ENCODE results near the gene FAM222A.
A peak's percentile ranks its signal among the peaks of the same experiment; 100 is the strongest.

The FAM222A gene

DNA sequence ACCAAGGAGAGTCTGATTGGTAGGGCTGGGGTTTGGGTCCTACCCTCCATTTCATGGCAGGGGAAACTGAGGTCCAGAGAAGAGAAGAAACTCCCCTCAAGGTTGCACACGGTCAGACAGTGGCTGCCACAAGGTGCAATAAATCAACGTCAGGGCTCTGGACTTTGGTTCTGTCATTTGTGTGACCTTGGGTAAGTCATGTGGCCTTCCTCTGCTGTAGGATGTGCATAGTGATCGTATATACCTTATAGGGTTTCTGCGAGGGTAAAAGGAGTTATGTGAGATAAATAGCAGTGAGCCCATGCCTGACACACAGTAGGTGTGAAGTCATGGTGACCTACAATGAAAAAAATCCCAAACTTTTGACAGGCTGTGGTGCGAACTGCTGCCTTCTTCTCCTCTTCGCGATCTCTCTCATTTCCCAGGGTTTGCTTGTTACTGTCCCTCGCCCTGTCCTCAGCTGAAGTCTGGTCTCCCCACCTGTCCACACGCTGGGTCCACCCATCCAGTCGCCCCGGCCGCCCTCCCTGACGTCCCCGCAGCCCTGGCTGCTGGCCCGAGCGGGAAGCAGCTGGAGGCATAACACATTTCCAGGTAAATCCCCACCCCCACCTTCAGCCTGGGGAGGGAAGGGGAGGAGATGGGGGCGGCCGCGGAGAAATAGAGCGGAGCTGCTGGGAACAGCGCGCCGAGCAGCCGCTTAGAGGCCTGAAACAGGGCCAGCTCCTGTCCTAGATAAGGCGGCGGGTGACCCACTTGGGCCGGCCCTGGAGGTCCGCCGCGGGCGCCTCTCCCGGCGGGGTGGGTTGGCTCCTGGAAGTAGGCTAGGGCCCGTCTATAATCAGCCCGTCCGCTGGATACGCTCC, 1.8 kb upstream of the FAM222A start:
- no peak for DNase-seq

DNA sequence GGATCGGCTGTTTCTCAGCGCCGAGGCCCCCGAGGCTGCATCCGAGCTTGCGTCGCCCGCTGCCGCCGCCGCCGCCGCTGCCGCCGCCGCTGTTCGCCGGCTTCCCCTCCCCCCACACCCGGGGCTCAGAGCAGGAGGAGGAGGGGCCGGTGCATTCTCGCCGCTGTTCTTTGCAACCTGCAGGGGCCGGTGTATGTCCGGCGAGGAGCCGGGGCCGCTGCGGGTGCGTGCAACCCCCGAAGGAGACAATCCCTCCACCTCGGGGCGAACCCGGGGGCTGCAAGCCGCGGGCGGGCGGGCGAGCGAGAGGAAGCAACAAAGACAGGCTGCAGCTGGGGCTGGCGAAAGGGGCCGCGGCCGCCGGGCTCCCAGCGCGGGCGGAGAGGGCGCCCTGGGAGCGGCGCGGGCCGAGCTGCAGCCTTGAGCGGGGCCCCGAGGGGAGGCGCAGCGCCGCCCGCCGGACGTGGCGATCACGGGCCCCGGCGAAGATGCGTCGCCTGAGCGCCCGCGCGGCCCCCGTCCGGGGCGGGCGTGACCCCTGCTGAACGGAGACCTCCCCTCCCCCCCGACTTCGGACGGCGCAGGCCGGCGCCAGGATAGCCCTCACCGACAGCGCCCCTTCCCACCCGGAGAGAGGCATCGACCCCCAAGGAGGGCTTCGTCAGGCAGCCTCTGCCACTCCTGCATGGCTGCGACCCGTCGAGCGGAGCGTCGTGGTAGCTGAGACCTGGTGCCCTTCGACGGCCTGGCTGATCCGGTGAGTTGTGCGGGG, 702 bp downstream of the FAM222A start:
- DNase-seq: peak; percentile 62 to 87 (median 82)

DNA sequence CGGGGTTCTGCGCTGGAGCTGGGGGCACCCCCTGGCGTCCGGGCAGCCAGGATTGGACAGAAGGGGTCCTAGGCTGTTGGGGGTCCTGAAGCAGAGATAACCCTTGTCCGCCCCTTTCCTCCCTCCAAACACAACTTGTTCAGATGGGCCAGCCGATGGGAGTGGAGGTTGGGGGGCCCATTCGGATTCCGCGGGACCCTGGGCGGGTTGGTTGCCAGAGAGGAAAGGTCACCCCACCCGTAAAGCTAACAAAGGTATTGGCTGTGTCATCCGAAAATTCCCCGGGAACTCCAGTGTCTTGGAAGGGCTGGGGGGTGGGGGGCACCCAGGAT, 1.3 kb downstream of the FAM222A start:
- DNase-seq: no peak

GRCh38 chr12:109715310-109716091, 1.9 kb downstream of the FAM222A start:
- peak; percentile 26 to 82 (median 73) for DNase-seq

DNA sequence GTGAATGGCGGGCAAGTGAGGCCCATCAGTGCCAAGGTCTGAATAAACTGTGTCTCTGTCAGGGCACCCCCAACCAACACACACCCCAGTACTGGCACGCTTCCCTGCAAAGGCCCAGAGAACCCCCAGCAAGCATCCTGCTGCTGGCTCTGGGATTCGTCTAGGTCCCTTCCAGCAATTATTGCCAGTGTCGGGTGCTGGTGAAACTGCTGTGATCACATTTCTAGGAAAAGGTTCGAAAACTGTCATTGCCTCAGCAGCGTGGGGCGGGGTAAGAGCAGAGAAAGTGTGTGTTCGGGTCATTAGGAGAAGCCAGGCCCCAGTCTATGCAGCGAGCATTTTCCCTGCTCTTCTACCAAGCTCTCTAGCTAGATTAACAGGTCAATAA, 2.5 kb downstream of the FAM222A start:
- DNase-seq: peak in 1 of 3 experiments; percentile 55

GRCh38 chr12:109716512-109717389, 3.1 kb downstream of the FAM222A start:
- peak in 1 of 3 experiments; percentile 55 for DNase-seq

- peak in 1 of 3 experiments; percentile 47 for DNase-seq
Measured at GRCh38 chr12:109717390-109718357, 4.0 kb downstream of the FAM222A start.

DNA sequence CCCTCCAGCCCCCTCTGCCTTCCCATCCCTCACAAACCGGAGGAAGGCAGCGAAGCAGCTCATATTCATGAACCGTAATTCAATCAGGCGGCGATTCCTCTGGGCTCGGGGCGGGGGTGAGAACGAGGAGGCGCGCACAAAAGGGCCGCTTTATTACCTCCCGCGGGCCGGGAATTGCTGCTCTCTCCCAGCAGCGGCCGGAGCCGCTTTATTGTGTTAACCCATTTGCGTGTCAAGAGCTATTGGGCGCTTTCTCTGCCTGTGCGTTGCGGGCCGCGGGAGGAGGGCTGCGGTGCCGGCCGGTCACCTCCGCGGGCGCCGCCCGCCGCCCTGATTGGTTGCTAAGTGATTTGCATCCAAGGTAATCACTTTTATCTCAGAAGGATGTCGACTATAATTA, 4.8 kb downstream of the FAM222A start:
- DNase-seq: peak in 2 of 3 experiments; percentile 94 to 97

DNA sequence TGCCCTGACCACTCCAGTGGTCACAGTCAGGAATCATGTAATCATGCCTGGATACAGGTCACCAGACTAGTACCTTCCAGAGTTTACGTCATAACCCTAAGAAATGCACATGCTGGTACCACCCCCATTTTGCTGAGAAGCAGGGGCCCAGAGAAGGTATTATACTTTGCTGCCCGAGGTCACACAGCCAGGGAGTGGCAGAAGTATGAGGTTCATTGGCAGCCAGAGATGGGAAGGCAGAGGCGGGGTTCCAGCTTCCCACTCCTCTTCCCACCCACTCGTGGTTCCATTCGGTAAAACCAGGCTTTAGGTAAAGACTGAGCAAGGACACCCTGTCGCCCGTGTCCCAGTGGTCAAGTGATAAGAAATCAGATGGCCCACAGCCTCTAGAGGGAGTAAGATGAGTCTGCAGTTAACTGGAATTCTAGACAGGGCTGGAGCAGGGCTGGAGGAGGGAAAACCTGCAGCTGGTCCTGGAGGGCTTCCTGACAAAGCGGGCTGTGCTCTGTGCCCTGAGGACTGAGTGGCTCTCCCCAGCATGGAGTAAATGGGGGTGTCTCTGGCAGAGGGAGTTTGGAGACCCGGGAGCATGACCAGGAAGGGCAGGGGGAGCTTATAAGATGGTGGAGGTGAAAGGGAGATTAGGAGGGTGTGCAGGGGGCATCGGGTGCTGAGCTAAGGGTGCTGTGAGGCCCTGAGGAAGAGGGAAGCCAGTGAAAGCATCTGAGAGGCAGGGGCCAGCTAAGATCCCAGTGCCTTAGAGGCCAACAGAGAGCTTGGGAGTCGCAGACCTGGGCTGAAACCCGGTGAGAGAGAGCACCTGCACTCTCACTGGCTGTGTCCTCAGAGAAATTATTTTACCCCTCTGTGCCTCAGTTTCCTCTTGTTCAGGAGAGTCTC, 5.7 kb downstream of the FAM222A start:
- DNase-seq: peak in 2 of 3 experiments; percentile 53 to 62

- DNase-seq: peak in 2 of 3 experiments; percentile 70 to 84
Measured at GRCh38 chr12:109720152-109720856, 6.7 kb downstream of the FAM222A start.

DNA sequence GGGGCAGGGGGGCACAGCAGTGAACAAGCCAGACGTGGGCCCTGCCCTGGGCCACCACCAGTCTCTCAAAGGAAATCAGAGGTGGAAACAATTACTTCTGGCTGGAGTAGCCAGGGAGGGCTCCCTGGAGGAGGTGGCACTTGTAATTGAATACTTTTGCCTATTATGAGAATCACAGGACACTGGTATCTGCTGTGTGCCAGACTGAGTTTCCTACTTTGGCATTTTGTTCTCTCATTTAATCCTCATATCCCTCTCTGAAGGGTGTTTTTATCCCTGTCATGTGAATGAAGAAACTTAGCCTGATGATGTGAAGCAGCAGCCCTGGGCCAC, 7.2 kb downstream of the FAM222A start:
- no peak for DNase-seq

- no peak for DNase-seq
Measured at GRCh38 chr12:109721276-109721675, 7.7 kb downstream of the FAM222A start.

GRCh38 chr12:109722022-109722720, 8.5 kb downstream of the FAM222A start:
- no peak for DNase-seq

- peak in 1 of 3 experiments; percentile 63 for DNase-seq
Measured at GRCh38 chr12:109722721-109723094, 9.1 kb downstream of the FAM222A start.

DNA sequence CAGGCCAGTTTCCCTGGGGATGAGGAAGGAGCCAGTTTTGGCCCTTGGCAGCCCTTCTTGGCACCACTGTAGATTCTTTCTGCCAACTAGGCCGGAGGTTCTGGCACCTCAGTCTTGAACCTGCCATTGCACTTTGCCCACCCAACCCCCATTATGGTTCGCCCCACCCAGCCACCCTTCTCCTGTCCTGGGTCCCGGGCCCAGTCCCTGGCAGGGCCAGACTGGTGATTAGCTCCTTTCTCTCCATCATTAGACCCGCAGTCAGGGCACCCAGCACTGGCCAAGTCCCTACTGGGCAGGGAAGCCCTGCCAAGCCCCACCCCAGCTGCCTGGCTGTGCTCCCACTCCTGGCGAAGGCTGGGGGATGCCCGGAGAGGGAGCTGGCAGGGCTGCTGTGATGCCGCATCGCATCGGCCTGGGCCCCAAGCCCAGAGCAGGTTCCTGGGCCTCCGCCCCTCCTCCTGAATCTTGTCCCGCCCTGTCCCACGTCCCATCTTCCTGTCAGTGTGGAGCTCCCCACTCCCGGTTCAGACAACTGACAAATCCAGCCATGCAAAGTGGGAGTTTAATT, 9.8 kb downstream of the FAM222A start:
- DNase-seq: no peak

DNA sequence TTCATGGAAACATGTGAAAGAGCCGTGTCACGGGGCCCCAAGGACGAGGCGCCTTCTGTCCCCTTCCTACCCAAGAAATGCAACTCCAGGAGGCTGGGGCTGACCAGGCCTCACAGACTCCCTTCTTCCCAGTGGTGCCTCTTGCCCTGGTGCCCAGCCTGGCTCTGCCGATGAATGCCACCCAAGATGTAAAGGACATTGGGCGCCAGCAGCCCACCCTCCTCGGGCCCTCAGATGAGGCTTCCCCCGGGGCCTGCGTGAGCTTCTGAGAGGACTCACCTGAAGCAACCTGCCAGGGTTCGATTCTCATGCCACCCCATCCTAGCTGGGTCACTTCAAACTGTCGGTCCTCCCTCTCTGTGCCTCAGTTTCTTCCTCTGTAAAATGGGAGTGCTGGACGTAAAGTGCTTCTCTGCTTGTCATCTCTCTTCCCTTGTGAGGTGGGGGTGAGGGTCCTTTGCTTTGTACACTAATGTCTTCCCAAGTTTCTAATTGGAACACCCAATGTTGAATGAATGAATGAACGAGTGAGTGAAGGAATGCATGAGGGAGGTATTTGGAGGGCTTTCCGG, 10.8 kb downstream of the FAM222A start:
- no peak for DNase-seq

DNA sequence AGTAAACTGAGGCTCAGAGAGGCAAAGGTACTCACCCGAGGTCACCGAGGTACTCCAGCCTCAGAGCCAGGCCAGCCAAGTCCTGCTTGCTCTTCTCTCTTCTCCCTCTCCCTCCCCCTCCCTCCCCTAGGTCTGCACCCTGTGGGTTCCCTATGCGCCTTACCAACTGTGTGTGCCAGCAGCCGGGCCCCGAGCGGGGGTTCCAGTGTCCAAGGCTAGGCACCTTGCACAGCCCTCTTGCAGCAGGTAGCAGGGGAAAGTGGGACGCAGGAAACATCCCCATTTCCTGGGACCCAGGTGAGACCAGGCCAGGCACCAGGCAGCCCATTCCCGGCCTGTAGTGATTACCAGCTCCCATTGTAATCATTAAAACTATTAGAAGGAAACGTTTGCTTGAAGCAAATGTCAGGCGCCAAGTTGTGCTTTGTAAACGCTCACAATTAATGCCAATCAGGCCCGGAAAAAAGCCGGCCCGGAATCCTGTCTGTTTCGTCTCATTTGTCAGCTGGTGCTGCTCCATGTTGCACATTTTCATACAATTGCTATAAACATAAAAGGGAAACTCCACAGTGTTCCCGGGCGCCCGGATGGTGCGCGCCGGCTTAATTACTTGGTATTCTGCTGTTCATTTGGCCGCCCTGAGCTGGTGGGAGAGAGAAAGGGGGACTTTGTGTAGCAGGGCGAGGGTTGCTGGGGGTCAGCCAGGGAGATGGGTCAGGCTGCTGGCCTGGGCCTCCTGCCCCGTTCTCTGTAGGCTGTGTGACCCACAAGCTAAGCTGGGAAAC, 11.9 kb downstream of the FAM222A start:
- peak in 1 of 3 experiments; percentile 38 for DNase-seq

Data from NCI-H1417 (cell line).